ENCODE results near the gene ACTR1B.
A peak's percentile ranks its signal among the peaks of the same experiment; 100 is the strongest.

The ACTR1B gene

GRCh38 chr2:97659256-97660043 is 4.4 kb downstream of the ACTR1B start:
- Histone ChIP-seq H3K27ac (replicated peaks) (no peak overlapping the region), H3K27me3 (ENCODE audit: insufficient read depth, poor library complexity, severe bottlenecking) (no peaks in the 10 kb centered on the region), H3K4me3 (replicated peaks; ENCODE audit: insufficient read depth, low read length) (no peak overlapping the region)
- DNase-seq (ENCODE audit: low read depth in 1 of 2, low spot score in 1 of 2): no peak
- TF ChIP-seq GABPA (IDR thresholded peaks at IDR 0.05; ENCODE audit: low read depth) (no peak), CTCF (IDR thresholded peaks at IDR 0.05; ENCODE audit: insufficient read depth, low read length) (no peak), POLR2AphosphoS5 (IDR thresholded peaks at IDR 0.05; ENCODE audit: low read depth) (no peak; the same call in 1 of the 2 replicates), SPI1 (IDR thresholded peaks at IDR 0.05; ENCODE audit: borderline replicate concordance, low read depth) (no peak)
- TF ChIP-seq, protein P1, sequence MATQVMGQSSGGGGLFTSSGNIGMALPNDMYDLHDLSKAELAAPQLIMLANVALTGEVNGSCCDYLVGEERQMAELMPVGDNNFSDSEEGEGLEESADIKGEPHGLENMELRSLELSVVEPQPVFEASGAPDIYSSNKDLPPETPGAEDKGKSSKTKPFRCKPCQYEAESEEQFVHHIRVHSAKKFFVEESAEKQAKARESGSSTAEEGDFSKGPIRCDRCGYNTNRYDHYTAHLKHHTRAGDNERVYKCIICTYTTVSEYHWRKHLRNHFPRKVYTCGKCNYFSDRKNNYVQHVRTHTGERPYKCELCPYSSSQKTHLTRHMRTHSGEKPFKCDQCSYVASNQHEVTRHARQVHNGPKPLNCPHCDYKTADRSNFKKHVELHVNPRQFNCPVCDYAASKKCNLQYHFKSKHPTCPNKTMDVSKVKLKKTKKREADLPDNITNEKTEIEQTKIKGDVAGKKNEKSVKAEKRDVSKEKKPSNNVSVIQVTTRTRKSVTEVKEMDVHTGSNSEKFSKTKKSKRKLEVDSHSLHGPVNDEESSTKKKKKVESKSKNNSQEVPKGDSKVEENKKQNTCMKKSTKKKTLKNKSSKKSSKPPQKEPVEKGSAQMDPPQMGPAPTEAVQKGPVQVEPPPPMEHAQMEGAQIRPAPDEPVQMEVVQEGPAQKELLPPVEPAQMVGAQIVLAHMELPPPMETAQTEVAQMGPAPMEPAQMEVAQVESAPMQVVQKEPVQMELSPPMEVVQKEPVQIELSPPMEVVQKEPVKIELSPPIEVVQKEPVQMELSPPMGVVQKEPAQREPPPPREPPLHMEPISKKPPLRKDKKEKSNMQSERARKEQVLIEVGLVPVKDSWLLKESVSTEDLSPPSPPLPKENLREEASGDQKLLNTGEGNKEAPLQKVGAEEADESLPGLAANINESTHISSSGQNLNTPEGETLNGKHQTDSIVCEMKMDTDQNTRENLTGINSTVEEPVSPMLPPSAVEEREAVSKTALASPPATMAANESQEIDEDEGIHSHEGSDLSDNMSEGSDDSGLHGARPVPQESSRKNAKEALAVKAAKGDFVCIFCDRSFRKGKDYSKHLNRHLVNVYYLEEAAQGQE (IDR thresholded peaks at IDR 0.05; ENCODE audit: insufficient replicate concordance, low read depth): no peak

DNA sequence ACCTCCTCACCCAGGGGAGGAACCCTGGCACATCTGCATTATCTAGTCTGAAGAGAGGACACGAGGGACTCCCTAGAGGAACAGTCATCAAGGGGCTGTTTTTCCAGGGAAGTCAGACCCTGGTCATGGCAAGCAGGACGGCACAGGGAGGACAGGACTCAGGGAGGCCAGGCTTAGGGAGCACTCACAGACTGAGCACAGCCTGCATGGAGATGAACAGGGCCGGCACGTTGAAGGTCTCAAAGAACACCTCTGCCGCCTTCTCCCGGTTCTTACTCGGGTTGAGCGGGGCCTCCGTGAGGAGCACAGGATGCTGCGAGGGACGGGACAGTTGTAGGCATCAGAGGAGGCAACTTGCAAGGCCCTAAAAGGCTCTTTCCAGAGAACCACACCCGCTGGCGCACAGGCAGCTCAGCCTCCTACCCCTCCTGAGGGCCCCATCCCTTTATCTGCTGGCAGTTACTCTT is 5.1 kb downstream of the ACTR1B start:
- no peaks in the 10 kb centered on the region for H3K27me3 ChIP-seq (ENCODE audit: insufficient read depth, poor library complexity, severe bottlenecking)
- no peak overlapping the region for H3K4me3 ChIP-seq (replicated peaks; ENCODE audit: insufficient read depth, low read length)
- H3K27ac ChIP-seq (replicated peaks): no peak overlapping the region
- no peak for TF ChIP-seq POLR2AphosphoS5 (IDR thresholded peaks at IDR 0.05; ENCODE audit: low read depth)
- TF ChIP-seq, protein P1 (IDR thresholded peaks at IDR 0.05; ENCODE audit: insufficient replicate concordance, low read depth): no peak
- TF ChIP-seq CTCF (IDR thresholded peaks at IDR 0.05; ENCODE audit: insufficient read depth, low read length): no peak
- no peak for TF ChIP-seq SPI1 (IDR thresholded peaks at IDR 0.05; ENCODE audit: borderline replicate concordance, low read depth)
- TF ChIP-seq GABPA (IDR thresholded peaks at IDR 0.05; ENCODE audit: low read depth): no peak
- DNase-seq (ENCODE audit: low read depth in 1 of 2, low spot score in 1 of 2): no peak

DNA sequence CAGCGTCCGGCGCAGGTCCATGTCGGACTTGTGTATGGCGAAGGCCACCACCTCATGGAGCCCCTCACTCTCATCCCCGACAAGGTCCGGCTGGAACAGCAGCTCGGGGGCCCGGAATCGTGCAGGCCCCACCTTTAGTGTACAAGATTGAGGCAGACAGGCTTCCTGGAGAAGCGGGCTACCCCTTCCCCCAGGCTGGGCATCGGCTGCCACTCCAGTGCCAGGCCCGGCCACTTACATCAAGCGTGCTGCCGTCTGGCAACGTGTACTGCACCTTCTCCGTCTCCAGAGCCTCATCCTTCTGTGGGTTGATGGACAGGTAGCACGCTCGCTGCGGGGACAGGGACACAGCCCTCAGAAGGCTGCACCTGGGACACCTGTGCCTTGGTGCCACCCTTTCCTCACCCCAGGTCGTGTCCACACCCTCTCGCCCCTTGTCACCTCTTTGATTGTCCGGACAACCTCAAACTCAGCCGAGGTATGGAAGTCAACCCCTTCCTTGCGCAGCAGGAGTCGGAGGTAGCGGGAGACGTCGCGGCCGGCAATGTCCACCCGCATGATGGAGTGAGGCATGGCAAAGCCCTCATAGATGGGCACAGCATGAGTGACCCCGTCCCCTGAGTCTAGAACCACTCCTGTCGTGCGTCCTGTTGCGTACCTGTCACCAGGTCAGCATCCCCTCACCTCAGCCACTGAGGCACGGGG is 5.7 kb downstream of the ACTR1B start:
- no peak for DNase-seq (ENCODE audit: low read depth in 1 of 2, low spot score in 1 of 2)
- Histone ChIP-seq H3K4me3 (replicated peaks; ENCODE audit: insufficient read depth, low read length) (no peak overlapping the region), H3K27me3 (ENCODE audit: insufficient read depth, poor library complexity, severe bottlenecking) (no peaks in the 10 kb centered on the region), H3K27ac (replicated peaks) (no peak overlapping the region)
- TF ChIP-seq POLR2AphosphoS5 (IDR thresholded peaks at IDR 0.05; ENCODE audit: low read depth): peak; percentile 44; the same call in 1 of the 2 replicates
- no peak for TF ChIP-seq SPI1 (IDR thresholded peaks at IDR 0.05; ENCODE audit: borderline replicate concordance, low read depth)
- no peak for TF ChIP-seq GABPA (IDR thresholded peaks at IDR 0.05; ENCODE audit: low read depth)

DNA sequence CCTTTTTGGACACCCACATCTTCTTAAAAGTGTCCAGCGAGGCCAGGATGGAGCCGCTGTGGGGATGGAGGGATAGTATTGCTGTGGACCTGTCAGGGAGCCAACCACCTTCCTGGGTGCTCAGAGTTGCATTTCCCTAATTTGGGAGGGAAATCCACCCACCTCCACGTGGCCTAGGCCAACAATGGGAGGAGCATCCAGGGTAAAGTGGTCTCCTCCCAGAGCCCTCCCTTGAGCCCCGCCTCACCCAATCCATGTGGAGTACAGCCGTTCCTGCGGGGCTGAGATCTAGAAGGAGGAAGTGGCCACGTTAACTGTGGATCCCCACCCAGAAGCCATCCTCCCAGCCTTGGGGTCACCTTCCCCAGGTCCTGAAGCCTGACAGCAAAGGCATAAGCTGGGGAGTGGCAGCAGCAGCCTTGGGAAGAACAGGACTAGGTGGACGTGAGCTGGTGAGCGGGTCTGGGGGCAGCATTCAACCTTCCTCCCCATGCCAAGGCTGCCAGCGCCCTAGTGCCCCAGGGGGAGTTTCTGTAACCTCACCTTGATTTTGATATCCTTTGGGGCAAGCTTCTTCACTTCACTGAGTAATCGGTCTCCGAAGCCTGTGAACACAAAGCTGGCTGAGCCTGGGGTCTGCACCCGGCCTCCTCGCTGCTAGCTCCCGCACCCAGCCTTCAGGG is 6.8 kb downstream of the ACTR1B start:
- Histone ChIP-seq H3K27ac (replicated peaks) (no peak overlapping the region), H3K27me3 (ENCODE audit: insufficient read depth, poor library complexity, severe bottlenecking) (no peaks in the 10 kb centered on the region), H3K4me3 (replicated peaks; ENCODE audit: insufficient read depth, low read length) (no peak overlapping the region)
- no peak for TF ChIP-seq SPI1 (IDR thresholded peaks at IDR 0.05; ENCODE audit: borderline replicate concordance, low read depth)
- no peak for DNase-seq (ENCODE audit: low read depth in 1 of 2, low spot score in 1 of 2)

All from HL-60 (cell line).